HFF-Myc (cell line): Measurements from ENCODE around the gene CLTCL1.

Experiments
- DNase-seq: peaks from one replicate; pipeline ENCODE4 v3.0.0-alpha.2; 2011; ENCODE audit warnings: low read depth; ENCODE audit errors: extremely low read depth
- H3K4me3 ChIP-seq: replicated peaks from 2 replicates; pipeline ENCODE4 v1.5.1; 2011; ENCODE audit warnings: low read depth, mild to moderate bottlenecking, control low read depth, low read length
- CTCF ChIP-seq: IDR thresholded peaks from 2 replicates; pipeline ENCODE4 v1.5.1; 2012; ENCODE audit warnings: mild to moderate bottlenecking, low read depth, low read length, control low read depth; ENCODE audit errors: missing control alignments

CLTCL1 gene

GRCh38 chr22:19197997-19198865 is 93.3 kb downstream of the CLTCL1 start:
- no peak for DNase-seq
- H3K4me3 ChIP-seq: no peak overlapping the region
- TF ChIP-seq CTCF: no peak

- no peak for TF ChIP-seq CTCF
- no peak for DNase-seq
- H3K4me3 ChIP-seq: no peak overlapping the region
These were observed 94.5 kb downstream of the CLTCL1 start for GRCh38 chr22:19196841-19197612.

GRCh38 chr22:19195796-19196731 is 95.5 kb downstream of the CLTCL1 start:
- no peak for TF ChIP-seq CTCF
- no peak overlapping the region for H3K4me3 ChIP-seq
- no peak for DNase-seq

GRCh38 chr22:19194766-19195536 is 96.6 kb downstream of the CLTCL1 start:
- no peak overlapping the region for H3K4me3 ChIP-seq
- no peak for DNase-seq
- no peak for TF ChIP-seq CTCF

- no peak for DNase-seq
- no peak for TF ChIP-seq CTCF
- H3K4me3 ChIP-seq: no peak overlapping the region
These were observed 97.6 kb downstream of the CLTCL1 start for GRCh38 chr22:19193879-19194278.
